Type B pancreatic cell (in vitro differentiated cells): Measurements from ENCODE around the gene MEGF8. TPM values are rescaled to one million over a fixed set of nuclear protein-coding genes. Genes with fewer than 3 reads are reported as not detected.
A peak's percentile ranks its signal among the peaks of the same experiment; 100 is the strongest.

Experiments used
- DNase-seq: peaks from one replicate; pipeline ENCODE4 v3.0.0; 2021; ENCODE audit warnings: mixed read lengths; ENCODE audit not compliant: unreplicated experiment; ENCODE audit errors: extremely low spot score
- H3K27ac Mint-ChIP-seq: 2 replicates; pipeline ENCODE4 v1.8.0; 2021; ENCODE audit warnings: mild to moderate bottlenecking, mixed read lengths
- H3K27me3 Mint-ChIP-seq: 2 replicates; pipeline ENCODE4 v1.8.0; 2021; ENCODE audit warnings: mixed read lengths
- H3K36me3 Mint-ChIP-seq: 2 replicates; pipeline ENCODE4 v1.8.0; 2021; ENCODE audit warnings: mixed read lengths
- H3K4me1 Mint-ChIP-seq: one replicate; pipeline ENCODE4 v1.8.0; 2021; ENCODE audit warnings: mixed read lengths; ENCODE audit not compliant: unreplicated experiment
- H3K4me3 Mint-ChIP-seq: 2 replicates; pipeline ENCODE4 v1.8.0; 2021; ENCODE audit warnings: mild to moderate bottlenecking, mixed read lengths
- H3K9me3 Mint-ChIP-seq: 2 replicates; pipeline ENCODE4 v1.8.0; 2021; ENCODE audit warnings: mixed read lengths
- CTCF ChIP-seq: fragments of 200-600 bp; sonication (generic); conservative IDR thresholded peaks from 2 replicates; pipeline ENCODE4 v1.5.0; 2021; ENCODE audit warnings: antibody characterized with exemption, mild to moderate bottlenecking
- total RNA-seq: library from RNA; stranded (reverse); gene quantifications from 2 replicates; pipeline ENCODE4 v1.2.1, GENCODE V29; 2021; ENCODE audit warnings: low replicate concordance

MEGF8 gene
- total RNA-seq, 1 donor from 2014 or later: 49.5 TPM

GRCh38 chr19:42284591-42285341 is 40.7 kb upstream of the MEGF8 start:
- DNase-seq: no peak
- Mint-ChIP-seq H3K4me3 (peak overlapping the region; percentile 98), H3K27me3 (no peaks in the 10 kb centered on the region), H3K36me3 (no peaks in the 10 kb centered on the region), H3K4me1 (peaks cover 13% of the 10 kb centered on the region), H3K9me3 (no peaks in the 10 kb centered on the region), H3K27ac (peak overlapping the region; percentile 97)
- TF ChIP-seq CTCF: no peak

GRCh38 chr19:42285541-42285941 is 39.9 kb upstream of the MEGF8 start:
- H3K4me1 Mint-ChIP-seq: peaks cover 13% of the 10 kb centered on the region
- no peaks in the 10 kb centered on the region for H3K27me3 Mint-ChIP-seq
- no peak for TF ChIP-seq CTCF
- H3K4me3 Mint-ChIP-seq: peak overlapping the region; percentile 98
- peak overlapping the region; percentile 65 for H3K27ac Mint-ChIP-seq
- H3K9me3 Mint-ChIP-seq: no peaks in the 10 kb centered on the region
- H3K36me3 Mint-ChIP-seq: no peaks in the 10 kb centered on the region
- no peak for DNase-seq

- Mint-ChIP-seq H3K4me1 (peaks cover 13% of the 10 kb centered on the region), H3K4me3 (peak overlapping the region; percentile 98), H3K27ac (peak overlapping the region; percentile 65), H3K36me3 (no peaks in the 10 kb centered on the region), H3K9me3 (no peaks in the 10 kb centered on the region), H3K27me3 (no peaks in the 10 kb centered on the region)
- TF ChIP-seq CTCF: no peak
- DNase-seq: no peak
Observed at GRCh38 chr19:42285988-42286348, 39.5 kb upstream of the MEGF8 start.

- Mint-ChIP-seq H3K4me1 (peaks cover 17% of the 10 kb centered on the region), H3K36me3 (peaks cover under 1% of the 10 kb centered on the region), H3K27me3 (no peaks in the 10 kb centered on the region), H3K27ac (peak overlapping the region; percentile 65), H3K4me3 (peak overlapping the region; percentile 98), H3K9me3 (no peaks in the 10 kb centered on the region)
- TF ChIP-seq CTCF: no peak
- no peak for DNase-seq
Observed at GRCh38 chr19:42286349-42287016, 39.0 kb upstream of the MEGF8 start.

GRCh38 chr19:42287017-42287826 is 38.2 kb upstream of the MEGF8 start:
- H3K27ac Mint-ChIP-seq: no peak overlapping the region
- no peak overlapping the region for H3K4me3 Mint-ChIP-seq
- peaks cover 22% of the 10 kb centered on the region for H3K4me1 Mint-ChIP-seq
- no peaks in the 10 kb centered on the region for H3K27me3 Mint-ChIP-seq
- H3K9me3 Mint-ChIP-seq: no peaks in the 10 kb centered on the region
- peaks cover 5% of the 10 kb centered on the region for H3K36me3 Mint-ChIP-seq
- no peak for TF ChIP-seq CTCF
- DNase-seq: no peak
